ENCODE measurements around the gene S100A7.

- TF ChIP-seq, protein P1, sequence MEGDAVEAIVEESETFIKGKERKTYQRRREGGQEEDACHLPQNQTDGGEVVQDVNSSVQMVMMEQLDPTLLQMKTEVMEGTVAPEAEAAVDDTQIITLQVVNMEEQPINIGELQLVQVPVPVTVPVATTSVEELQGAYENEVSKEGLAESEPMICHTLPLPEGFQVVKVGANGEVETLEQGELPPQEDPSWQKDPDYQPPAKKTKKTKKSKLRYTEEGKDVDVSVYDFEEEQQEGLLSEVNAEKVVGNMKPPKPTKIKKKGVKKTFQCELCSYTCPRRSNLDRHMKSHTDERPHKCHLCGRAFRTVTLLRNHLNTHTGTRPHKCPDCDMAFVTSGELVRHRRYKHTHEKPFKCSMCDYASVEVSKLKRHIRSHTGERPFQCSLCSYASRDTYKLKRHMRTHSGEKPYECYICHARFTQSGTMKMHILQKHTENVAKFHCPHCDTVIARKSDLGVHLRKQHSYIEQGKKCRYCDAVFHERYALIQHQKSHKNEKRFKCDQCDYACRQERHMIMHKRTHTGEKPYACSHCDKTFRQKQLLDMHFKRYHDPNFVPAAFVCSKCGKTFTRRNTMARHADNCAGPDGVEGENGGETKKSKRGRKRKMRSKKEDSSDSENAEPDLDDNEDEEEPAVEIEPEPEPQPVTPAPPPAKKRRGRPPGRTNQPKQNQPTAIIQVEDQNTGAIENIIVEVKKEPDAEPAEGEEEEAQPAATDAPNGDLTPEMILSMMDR (IDR thresholded peaks at IDR 0.05; ENCODE audit: low read depth, low read length, poor library complexity, severe bottlenecking): no peak
- no peak for TF ChIP-seq EZH2phosphoT487 (IDR thresholded peaks at IDR 0.05; ENCODE audit: borderline replicate concordance, low read length)
These were observed 27.4 kb downstream of the S100A7 start for GRCh38 chr1:153432874-153433681.

Measured in DOHH2 (cell line).